Parathyroid adenoma (tissue), 2 donors: ENCODE results near the gene MYDGF.

ENCODE experiments used
- H2AFZ ChIP-seq: fragments of 300-600 bp; sonication (generic); one replicate; pipeline ENCODE4 v1.7.0; 2017; ENCODE audit warnings: antibody characterized with exemption, mild to moderate bottlenecking
- H3K27ac ChIP-seq: fragments of 300-600 bp; sonication (generic); one replicate; pipeline ENCODE4 v1.7.0; 2017
- H3K27me3 ChIP-seq: fragments of 300-600 bp; sonication (generic); one replicate; pipeline ENCODE4 v1.7.0; 2017; ENCODE audit warnings: low read length; ENCODE audit not compliant: control insufficient read depth, insufficient read depth
- H3K36me3 ChIP-seq: fragments of 300-600 bp; sonication (generic); one replicate; pipeline ENCODE4 v1.7.0; 2017; ENCODE audit warnings: low read length; ENCODE audit not compliant: control insufficient read depth, insufficient read depth
- H3K4me1 ChIP-seq: fragments of 300-600 bp; sonication (generic); one replicate; pipeline ENCODE4 v1.7.0; 2017; ENCODE audit warnings: control low read depth
- H3K4me2 ChIP-seq: fragments of 300-600 bp; sonication (generic); one replicate; pipeline ENCODE4 v1.7.0; 2017; ENCODE audit warnings: low read length
- H3K4me3 ChIP-seq: fragments of 300-600 bp; sonication (generic); one replicate; pipeline ENCODE4 v1.7.0; 2017; ENCODE audit warnings: low read depth, low read length
- H3K79me2 ChIP-seq: fragments of 300-600 bp; sonication (generic); one replicate; pipeline ENCODE4 v1.7.0; 2017; ENCODE audit warnings: control low read depth
- H3K9ac ChIP-seq: fragments of 300-600 bp; sonication (generic); one replicate; pipeline ENCODE4 v1.7.0; 2017; ENCODE audit warnings: mild to moderate bottlenecking
- H3K9me3 ChIP-seq: fragments of 300-600 bp; sonication (generic); one replicate; pipeline ENCODE4 v1.7.0; 2017; ENCODE audit warnings: low read length; ENCODE audit not compliant: control insufficient read depth
- CTCF ChIP-seq: fragments of 300-600 bp; sonication (generic); IDR thresholded peaks from one replicate; pipeline ENCODE4 v1.7.0; 2017; ENCODE audit warnings: antibody characterized with exemption, mild to moderate bottlenecking
- donor health status: primary hyperparathyroidism.

Gene MYDGF

GRCh38 chr19:4654437-4655361 is 15.4 kb downstream of the MYDGF start:
- H2AFZ ChIP-seq: no peak overlapping the region
- no peak overlapping the region for H3K27ac ChIP-seq
- H3K9me3 ChIP-seq: no peaks in the 10 kb centered on the region
- no peak for TF ChIP-seq CTCF
- no peaks in the 10 kb centered on the region for H3K36me3 ChIP-seq
- no peak overlapping the region for H3K4me3 ChIP-seq
- no peaks in the 10 kb centered on the region for H3K27me3 ChIP-seq
- H3K4me2 ChIP-seq: no peak overlapping the region
- H3K9ac ChIP-seq: no peak overlapping the region
- no peaks in the 10 kb centered on the region for H3K79me2 ChIP-seq
- H3K4me1 ChIP-seq: no peaks in the 10 kb centered on the region

DNA sequence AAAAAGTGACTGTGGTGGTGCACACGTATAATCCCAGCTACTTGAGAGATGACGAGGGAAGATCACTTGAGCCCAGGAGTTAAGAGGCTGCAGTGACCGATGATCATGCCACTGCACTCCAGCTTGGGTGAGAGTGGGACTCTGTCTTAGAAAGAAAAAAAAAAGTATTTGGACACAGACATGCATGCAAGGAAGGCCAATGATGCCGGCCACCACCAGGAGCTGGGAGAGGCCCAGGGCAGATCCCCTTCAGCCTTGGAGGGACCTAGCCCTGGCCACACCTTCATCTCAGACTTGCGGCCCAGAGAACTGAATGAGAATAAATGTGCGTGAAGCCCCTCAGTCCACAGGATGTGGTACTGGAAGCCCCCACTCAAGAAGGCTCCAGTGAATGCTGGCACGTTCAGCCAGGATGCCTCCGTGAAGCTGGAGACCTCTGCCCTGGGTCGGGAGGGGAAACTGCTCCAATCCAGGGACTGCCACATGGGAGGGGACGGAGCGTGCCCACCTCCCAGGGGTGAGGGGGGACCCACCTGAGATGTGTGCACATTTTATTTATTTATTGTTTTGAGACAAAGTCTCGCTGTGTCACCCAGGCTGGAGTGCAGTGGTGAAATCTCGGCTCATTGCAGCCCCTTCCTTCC is 16.2 kb downstream of the MYDGF start:
- Histone ChIP-seq H3K9me3 (no peaks in the 10 kb centered on the region), H3K4me1 (no peaks in the 10 kb centered on the region), H3K36me3 (no peaks in the 10 kb centered on the region), H3K27me3 (no peaks in the 10 kb centered on the region), H2AFZ (no peak overlapping the region), H3K27ac (no peak overlapping the region), H3K9ac (no peak overlapping the region), H3K4me3 (no peak overlapping the region), H3K79me2 (no peaks in the 10 kb centered on the region), H3K4me2 (no peak overlapping the region)
- TF ChIP-seq CTCF: no peak

- Histone ChIP-seq H2AFZ (no peak overlapping the region), H3K79me2 (no peaks in the 10 kb centered on the region), H3K4me1 (no peaks in the 10 kb centered on the region), H3K27ac (no peak overlapping the region), H3K4me3 (no peak overlapping the region), H3K9me3 (no peaks in the 10 kb centered on the region), H3K27me3 (no peaks in the 10 kb centered on the region), H3K4me2 (no peak overlapping the region), H3K36me3 (no peaks in the 10 kb centered on the region), H3K9ac (no peak overlapping the region)
- no peak for TF ChIP-seq CTCF
Observed at GRCh38 chr19:4652075-4652474, 18.1 kb downstream of the MYDGF start.

GRCh38 chr19:4650159-4650558 is 20.0 kb downstream of the MYDGF start:
- no peak overlapping the region for H3K4me3 ChIP-seq
- no peaks in the 10 kb centered on the region for H3K27me3 ChIP-seq
- no peaks in the 10 kb centered on the region for H3K9me3 ChIP-seq
- H3K4me1 ChIP-seq: no peaks in the 10 kb centered on the region
- no peak overlapping the region for H3K4me2 ChIP-seq
- no peak overlapping the region for H3K9ac ChIP-seq
- no peak overlapping the region for H2AFZ ChIP-seq
- H3K27ac ChIP-seq: no peak overlapping the region
- no peaks in the 10 kb centered on the region for H3K36me3 ChIP-seq
- no peaks in the 10 kb centered on the region for H3K79me2 ChIP-seq
- no peak for TF ChIP-seq CTCF
